GM10847 (cell line): Measurements from ENCODE around the gene CDH18.

Experiments
- POLR2A ChIP-seq: IDR thresholded peaks from 2 replicates; pipeline ENCODE4 v1.6.1; 2011; ENCODE audit not compliant: insufficient read length; ENCODE audit errors: extremely low read depth

Gene CDH18

GRCh38 chr5:19837536-19838174, 150.3 kb downstream of the CDH18 start:
- TF ChIP-seq POLR2A, result no peak

GRCh38 chr5:19835442-19835841, 152.6 kb downstream of the CDH18 start:
- TF ChIP-seq POLR2A, result no peak

DNA sequence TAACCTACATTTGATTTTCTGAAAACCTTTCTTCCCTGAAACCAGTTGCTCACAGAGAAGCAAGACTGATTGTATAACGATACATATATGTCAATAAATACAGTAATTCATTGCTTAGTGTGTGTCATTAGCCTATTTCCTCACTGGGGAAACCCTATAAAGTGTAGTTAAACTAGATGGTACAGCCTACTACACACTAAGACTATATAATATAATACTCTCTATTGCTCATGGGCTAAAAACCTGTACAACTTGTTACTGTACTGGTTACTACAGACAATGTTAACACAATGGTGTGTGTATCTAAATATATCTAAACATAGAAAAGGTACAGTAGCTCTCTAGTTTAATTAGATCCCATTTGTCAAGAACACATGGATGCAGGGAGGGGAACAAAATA, 181.2 kb downstream of the CDH18 start:
- no peak for TF ChIP-seq POLR2A

- no peak for TF ChIP-seq POLR2A
Observed at GRCh38 chr5:19802686-19803085, 185.3 kb downstream of the CDH18 start.

- TF ChIP-seq POLR2A, result no peak
Observed at GRCh38 chr5:19795218-19795617, 192.8 kb downstream of the CDH18 start.

GRCh38 chr5:19790829-19791466, 197.1 kb downstream of the CDH18 start:
- TF ChIP-seq POLR2A, result no peak

- TF ChIP-seq POLR2A, result no peak
Observed at GRCh38 chr5:19782566-19782965, 205.4 kb downstream of the CDH18 start.

DNA sequence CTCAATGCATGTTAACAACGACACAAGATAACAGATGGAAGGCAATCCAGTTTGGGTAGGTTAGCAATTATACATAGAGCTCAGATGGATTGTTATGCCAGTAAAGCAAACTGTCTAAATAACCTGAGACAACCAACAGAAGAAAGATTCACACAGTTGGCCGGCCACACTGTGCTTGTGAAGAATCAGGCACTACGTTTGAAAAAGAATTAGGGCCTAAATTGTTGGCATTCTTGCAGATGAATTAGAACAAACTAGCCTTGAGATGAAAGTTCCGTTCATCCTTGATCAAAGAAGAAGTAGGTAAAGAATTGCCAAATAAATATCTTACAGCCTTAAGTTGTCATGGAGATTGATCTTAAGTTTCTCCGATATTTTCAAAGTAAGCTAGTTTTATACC, 210.6 kb downstream of the CDH18 start:
- TF ChIP-seq POLR2A, result no peak

GRCh38 chr5:19771174-19771835, 216.7 kb downstream of the CDH18 start:
- no peak for TF ChIP-seq POLR2A

DNA sequence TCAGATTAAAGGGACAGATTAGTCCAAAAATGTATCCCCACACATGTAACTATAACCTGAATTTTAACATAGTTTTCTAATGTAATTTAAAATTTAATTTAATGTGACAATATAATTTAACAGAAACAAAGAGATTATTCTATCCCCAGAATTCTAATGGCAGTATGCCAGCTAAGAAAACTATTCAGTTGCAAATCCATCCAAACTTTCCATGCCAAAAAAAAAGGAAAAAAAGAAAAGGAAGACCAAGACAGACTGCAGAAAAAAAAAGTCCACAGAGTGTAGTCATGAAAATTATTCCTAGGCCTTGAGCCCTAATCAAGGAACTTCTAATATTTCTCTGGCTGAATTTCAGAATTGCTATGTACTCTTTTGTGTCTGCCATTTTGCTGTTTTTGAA, 217.6 kb downstream of the CDH18 start:
- no peak for TF ChIP-seq POLR2A

- no peak for TF ChIP-seq POLR2A
Observed at GRCh38 chr5:19767987-19768386, 220.0 kb downstream of the CDH18 start.

DNA sequence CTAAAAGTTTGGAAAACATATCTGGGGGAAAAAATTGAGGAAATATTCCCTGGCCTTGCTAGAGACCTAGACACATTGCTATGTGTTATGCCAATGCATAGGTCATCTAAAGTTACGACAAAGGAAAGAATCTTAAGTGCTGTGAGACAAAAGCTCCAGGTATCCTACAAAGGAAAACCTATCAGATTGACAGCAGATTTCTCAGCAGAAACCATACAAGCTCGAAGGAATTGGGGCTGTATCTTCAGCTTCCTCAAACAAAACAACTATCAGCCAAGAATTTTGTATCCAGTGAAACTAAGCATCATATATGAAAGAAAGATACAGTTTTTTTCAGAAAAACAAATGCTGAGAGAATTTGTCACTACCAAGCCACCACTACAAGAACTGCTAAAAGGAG, 234.4 kb downstream of the CDH18 start:
- TF ChIP-seq POLR2A, result no peak

DNA sequence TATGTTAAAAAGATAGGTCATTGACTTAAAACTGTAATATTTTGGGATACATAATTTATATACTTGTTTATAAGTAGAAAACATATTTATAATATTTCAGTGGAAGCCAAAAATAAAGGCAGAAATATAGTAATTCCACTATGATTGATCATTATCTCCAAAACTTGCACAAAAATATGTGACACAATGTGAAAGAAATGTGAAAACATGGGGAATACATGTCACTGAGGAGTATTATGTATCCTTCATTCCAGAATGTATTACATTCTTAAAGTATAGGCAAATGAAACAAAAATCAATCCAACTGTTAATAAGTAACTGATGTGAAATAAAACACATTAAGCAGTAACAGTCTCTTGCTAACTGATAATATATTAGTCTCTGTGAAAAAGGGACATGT, 236.7 kb downstream of the CDH18 start:
- TF ChIP-seq POLR2A, result no peak

DNA sequence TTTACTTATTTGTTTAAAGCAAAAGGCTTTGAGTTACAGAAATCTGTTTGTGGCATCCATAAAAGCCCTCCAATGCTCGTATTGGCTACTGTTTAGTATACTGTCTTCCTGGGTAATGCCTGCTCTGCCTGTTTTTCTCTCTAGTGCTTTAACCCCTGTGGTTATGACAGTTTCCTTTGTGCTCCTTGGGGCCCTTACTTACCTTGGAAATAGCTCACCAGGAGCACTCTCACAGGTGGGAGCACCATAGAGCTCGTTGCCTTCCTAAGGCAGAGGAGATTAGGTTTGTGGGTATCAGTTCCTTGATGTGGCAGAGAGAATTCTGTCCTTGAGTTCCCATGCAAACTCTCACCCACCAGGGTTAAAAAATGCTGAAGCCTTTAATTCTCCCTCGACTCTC, 242.8 kb downstream of the CDH18 start:
- no peak for TF ChIP-seq POLR2A

GRCh38 chr5:19739671-19740070, 248.3 kb downstream of the CDH18 start:
- no peak for TF ChIP-seq POLR2A

- no peak for TF ChIP-seq POLR2A
Observed at GRCh38 chr5:19734776-19735175, 253.2 kb downstream of the CDH18 start.
